ENCODE results near the gene BNIP1.

Gene BNIP1

GRCh38 chr5:173191015-173191414 lies 46.7 kb downstream of the BNIP1 start:
- Mint-ChIP-seq H3K4me3 (no peak overlapping the region), H3K27me3 (no peaks in the 10 kb centered on the region), H3K36me3 (ENCODE audit: low read depth) (no peaks in the 10 kb centered on the region), H3K9me3 (no peaks in the 10 kb centered on the region), H3K4me1 (ENCODE audit: low read depth) (no peaks in the 10 kb centered on the region), H3K27ac (no peak overlapping the region)
- DNase-seq = no peak

- DNase-seq = no peak
- H3K9me3 Mint-ChIP-seq = no peaks in the 10 kb centered on the region
- H3K27ac Mint-ChIP-seq = no peak overlapping the region
- no peak overlapping the region for H3K4me3 Mint-ChIP-seq
- peaks cover 3% of the 10 kb centered on the region for H3K27me3 Mint-ChIP-seq
- no peaks in the 10 kb centered on the region for H3K4me1 Mint-ChIP-seq (ENCODE audit: low read depth)
- H3K36me3 Mint-ChIP-seq (ENCODE audit: low read depth) = no peaks in the 10 kb centered on the region
Observed at GRCh38 chr5:173191561-173191960, 47.2 kb downstream of the BNIP1 start.

- no peaks in the 10 kb centered on the region for H3K9me3 Mint-ChIP-seq
- H3K4me1 Mint-ChIP-seq (ENCODE audit: low read depth) = no peaks in the 10 kb centered on the region
- H3K36me3 Mint-ChIP-seq (ENCODE audit: low read depth) = no peaks in the 10 kb centered on the region
- DNase-seq = no peak
- no peak overlapping the region for H3K4me3 Mint-ChIP-seq
- H3K27ac Mint-ChIP-seq = no peak overlapping the region
- H3K27me3 Mint-ChIP-seq = peaks cover 6% of the 10 kb centered on the region
Observed at GRCh38 chr5:173192561-173192960, 48.2 kb downstream of the BNIP1 start.

GRCh38 chr5:173196133-173196952 lies 52.0 kb downstream of the BNIP1 start:
- Mint-ChIP-seq H3K27ac (no peak overlapping the region), H3K36me3 (ENCODE audit: low read depth) (no peaks in the 10 kb centered on the region), H3K9me3 (peaks cover 4% of the 10 kb centered on the region), H3K4me3 (no peak overlapping the region), H3K4me1 (ENCODE audit: low read depth) (no peaks in the 10 kb centered on the region), H3K27me3 (peaks cover 13% of the 10 kb centered on the region)
- no peak for DNase-seq

- Mint-ChIP-seq H3K27ac (no peak overlapping the region), H3K36me3 (ENCODE audit: low read depth) (no peaks in the 10 kb centered on the region), H3K9me3 (peaks cover 4% of the 10 kb centered on the region), H3K27me3 (peaks cover 16% of the 10 kb centered on the region), H3K4me3 (no peak overlapping the region), H3K4me1 (ENCODE audit: low read depth) (no peaks in the 10 kb centered on the region)
- DNase-seq = no peak
Observed at GRCh38 chr5:173197375-173197891, 53.1 kb downstream of the BNIP1 start.

- no peak for DNase-seq
- H3K36me3 Mint-ChIP-seq (ENCODE audit: low read depth) = no peaks in the 10 kb centered on the region
- peaks cover 4% of the 10 kb centered on the region for H3K9me3 Mint-ChIP-seq
- no peaks in the 10 kb centered on the region for H3K4me1 Mint-ChIP-seq (ENCODE audit: low read depth)
- H3K4me3 Mint-ChIP-seq = no peak overlapping the region
- H3K27ac Mint-ChIP-seq = no peak overlapping the region
- peaks cover 22% of the 10 kb centered on the region for H3K27me3 Mint-ChIP-seq
Observed at GRCh38 chr5:173198049-173198448, 53.7 kb downstream of the BNIP1 start.

- Mint-ChIP-seq H3K4me3 (no peak overlapping the region), H3K9me3 (peaks cover 4% of the 10 kb centered on the region), H3K27me3 (peaks cover 38% of the 10 kb centered on the region), H3K36me3 (ENCODE audit: low read depth) (no peaks in the 10 kb centered on the region), H3K27ac (no peak overlapping the region), H3K4me1 (ENCODE audit: low read depth) (no peaks in the 10 kb centered on the region)
- no peak for DNase-seq
Observed at GRCh38 chr5:173200356-173200755, 56.0 kb downstream of the BNIP1 start.

GRCh38 chr5:173201636-173202265 lies 57.4 kb downstream of the BNIP1 start:
- no peaks in the 10 kb centered on the region for H3K36me3 Mint-ChIP-seq (ENCODE audit: low read depth)
- H3K27me3 Mint-ChIP-seq = peaks cover 45% of the 10 kb centered on the region
- no peaks in the 10 kb centered on the region for H3K4me1 Mint-ChIP-seq (ENCODE audit: low read depth)
- no peak overlapping the region for H3K27ac Mint-ChIP-seq
- no peak overlapping the region for H3K4me3 Mint-ChIP-seq
- H3K9me3 Mint-ChIP-seq = peaks cover 4% of the 10 kb centered on the region
- DNase-seq = no peak

GRCh38 chr5:173202266-173202875 lies 58.0 kb downstream of the BNIP1 start:
- peaks cover 45% of the 10 kb centered on the region for H3K27me3 Mint-ChIP-seq
- H3K4me1 Mint-ChIP-seq (ENCODE audit: low read depth) = no peaks in the 10 kb centered on the region
- no peak overlapping the region for H3K4me3 Mint-ChIP-seq
- H3K36me3 Mint-ChIP-seq (ENCODE audit: low read depth) = no peaks in the 10 kb centered on the region
- H3K27ac Mint-ChIP-seq = no peak overlapping the region
- DNase-seq = no peak
- H3K9me3 Mint-ChIP-seq = peaks cover 4% of the 10 kb centered on the region

GRCh38 chr5:173204185-173204979 lies 60.1 kb downstream of the BNIP1 start:
- Mint-ChIP-seq H3K27ac (no peak overlapping the region), H3K4me3 (no peak overlapping the region), H3K36me3 (ENCODE audit: low read depth) (no peaks in the 10 kb centered on the region), H3K4me1 (ENCODE audit: low read depth) (no peaks in the 10 kb centered on the region), H3K9me3 (peaks cover 3% of the 10 kb centered on the region), H3K27me3 (peaks cover 58% of the 10 kb centered on the region)
- no peak for DNase-seq

- no peaks in the 10 kb centered on the region for H3K36me3 Mint-ChIP-seq (ENCODE audit: low read depth)
- no peak for DNase-seq
- H3K9me3 Mint-ChIP-seq = no peaks in the 10 kb centered on the region
- H3K4me3 Mint-ChIP-seq = no peak overlapping the region
- H3K27ac Mint-ChIP-seq = no peak overlapping the region
- peaks cover 57% of the 10 kb centered on the region for H3K27me3 Mint-ChIP-seq
- no peaks in the 10 kb centered on the region for H3K4me1 Mint-ChIP-seq (ENCODE audit: low read depth)
Observed at GRCh38 chr5:173205916-173206315, 61.6 kb downstream of the BNIP1 start.

GRCh38 chr5:173208296-173208695 lies 64.0 kb downstream of the BNIP1 start:
- Mint-ChIP-seq H3K9me3 (no peaks in the 10 kb centered on the region), H3K36me3 (ENCODE audit: low read depth) (no peaks in the 10 kb centered on the region), H3K27me3 (peaks cover 46% of the 10 kb centered on the region)

GRCh38 chr5:173210877-173211276 lies 66.5 kb downstream of the BNIP1 start:
- Mint-ChIP-seq H3K4me3 (no peak overlapping the region), H3K27me3 (peaks cover 33% of the 10 kb centered on the region), H3K36me3 (ENCODE audit: low read depth) (no peaks in the 10 kb centered on the region), H3K9me3 (no peaks in the 10 kb centered on the region), H3K27ac (no peak overlapping the region), H3K4me1 (ENCODE audit: low read depth) (no peaks in the 10 kb centered on the region)
- DNase-seq = no peak

More at GRCh38 chr5:173208296-173208695, 64.0 kb downstream of the BNIP1 start:
- H3K4me1 Mint-ChIP-seq (ENCODE audit: low read depth) = no peaks in the 10 kb centered on the region
- H3K4me3 Mint-ChIP-seq = no peak overlapping the region
- DNase-seq = no peak
- H3K27ac Mint-ChIP-seq = no peak overlapping the region

GRCh38 chr5:173211284-173211683 lies 67.0 kb downstream of the BNIP1 start:
- H3K36me3 Mint-ChIP-seq (ENCODE audit: low read depth) = no peaks in the 10 kb centered on the region
- H3K9me3 Mint-ChIP-seq = no peaks in the 10 kb centered on the region
- DNase-seq = no peak
- H3K27ac Mint-ChIP-seq = no peak overlapping the region
- H3K4me1 Mint-ChIP-seq (ENCODE audit: low read depth) = no peaks in the 10 kb centered on the region
- H3K27me3 Mint-ChIP-seq = peaks cover 32% of the 10 kb centered on the region
- H3K4me3 Mint-ChIP-seq = no peak overlapping the region

Measured in activated T-cell treated with anti-CD3 and anti-CD28 coated beads, Interleukin-2, amount 50 U/mL, for 24 hours (primary cell).